A673 (cell line): ENCODE measurements around the gene RSF1.
"Not testable (repeated sequence)": the region's sequence is repeated elsewhere in the genome, so short reads cannot be mapped to it uniquely, and the experiment has no call there.

Source experiments
- EZH2 ChIP-seq: fragments of 200-600 bp; sonication (generic); IDR thresholded peaks from 2 replicates; pipeline ENCODE4 v1.6.1; 2017; ENCODE audit warnings: borderline replicate concordance, low read depth, mild to moderate bottlenecking, mixed read lengths, antibody characterized with exemption, low read length; ENCODE audit not compliant: poor library complexity, severe bottlenecking
- TF ChIP-seq, protein P1 (sequence below): fragments of 300-800, 200-600 bp; sonication (generic); conservative IDR thresholded peaks from 2 replicates; pipeline ENCODE4 v1.5.1; 2017; ENCODE audit warnings: low read depth, mild to moderate bottlenecking, antibody characterized with exemption, low read length, moderate library complexity, mixed read lengths

DNA sequence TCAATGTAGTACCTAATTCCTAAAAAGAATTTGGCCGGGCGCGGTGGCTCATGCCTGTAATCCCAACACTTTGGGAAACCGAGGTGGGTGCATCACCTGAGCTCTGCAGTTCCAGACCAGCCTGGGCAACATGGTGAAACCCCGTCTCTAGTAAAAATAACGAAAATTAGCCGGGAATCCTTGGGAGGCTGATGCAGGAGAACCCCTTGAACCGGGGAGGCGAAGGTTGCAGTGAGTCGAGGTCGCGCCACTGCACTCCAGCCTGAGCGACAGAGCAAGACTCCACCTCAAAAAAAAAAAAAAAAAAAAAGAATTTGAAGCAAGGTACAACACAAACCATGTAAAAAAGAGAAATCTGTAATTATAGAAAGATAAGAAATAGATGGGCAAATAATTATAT is 1.6 kb upstream of the RSF1 start:
- TF ChIP-seq, protein P1, sequence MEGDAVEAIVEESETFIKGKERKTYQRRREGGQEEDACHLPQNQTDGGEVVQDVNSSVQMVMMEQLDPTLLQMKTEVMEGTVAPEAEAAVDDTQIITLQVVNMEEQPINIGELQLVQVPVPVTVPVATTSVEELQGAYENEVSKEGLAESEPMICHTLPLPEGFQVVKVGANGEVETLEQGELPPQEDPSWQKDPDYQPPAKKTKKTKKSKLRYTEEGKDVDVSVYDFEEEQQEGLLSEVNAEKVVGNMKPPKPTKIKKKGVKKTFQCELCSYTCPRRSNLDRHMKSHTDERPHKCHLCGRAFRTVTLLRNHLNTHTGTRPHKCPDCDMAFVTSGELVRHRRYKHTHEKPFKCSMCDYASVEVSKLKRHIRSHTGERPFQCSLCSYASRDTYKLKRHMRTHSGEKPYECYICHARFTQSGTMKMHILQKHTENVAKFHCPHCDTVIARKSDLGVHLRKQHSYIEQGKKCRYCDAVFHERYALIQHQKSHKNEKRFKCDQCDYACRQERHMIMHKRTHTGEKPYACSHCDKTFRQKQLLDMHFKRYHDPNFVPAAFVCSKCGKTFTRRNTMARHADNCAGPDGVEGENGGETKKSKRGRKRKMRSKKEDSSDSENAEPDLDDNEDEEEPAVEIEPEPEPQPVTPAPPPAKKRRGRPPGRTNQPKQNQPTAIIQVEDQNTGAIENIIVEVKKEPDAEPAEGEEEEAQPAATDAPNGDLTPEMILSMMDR, result not testable (repeated sequence)
- TF ChIP-seq EZH2, result not testable (repeated sequence)
